SK-N-SH (cell line): ENCODE results near the gene GOLGA6D.

Experiments used
- RCOR1 ChIP-seq: fragments of 150-350 bp; IDR thresholded peaks from 2 replicates; pipeline ENCODE4 v1.6.1; 2017; ENCODE audit warnings: antibody characterized with exemption, low read length
- TF ChIP-seq, protein P1 (sequence below): fragments of 200-600 bp; sonication (generic); IDR thresholded peaks from 2 replicates; pipeline ENCODE4 v1.6.1; 2017; ENCODE audit warnings: antibody characterized with exemption, mild to moderate bottlenecking, moderate library complexity

DNA sequence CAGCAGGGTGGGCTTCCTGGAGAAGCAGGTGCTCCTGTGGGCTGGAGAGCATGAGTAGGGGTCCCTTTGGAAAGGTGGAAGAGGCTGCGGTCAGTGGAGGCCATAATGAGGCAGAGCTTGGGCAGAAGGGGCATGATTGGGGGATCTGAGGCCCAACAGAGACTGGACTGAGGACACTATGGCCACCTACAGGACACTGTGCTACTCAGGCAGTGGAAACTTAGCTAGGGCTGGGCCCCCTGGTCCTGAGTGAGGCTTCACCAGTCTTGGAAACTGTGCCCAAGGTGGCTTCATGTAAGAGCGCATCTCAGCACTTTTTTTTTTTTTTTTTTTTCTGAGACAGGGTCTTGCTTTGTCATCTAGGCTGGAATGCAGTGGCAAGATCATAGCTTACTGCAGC is 46.9 kb downstream of the GOLGA6D start:
- TF ChIP-seq, protein P1, sequence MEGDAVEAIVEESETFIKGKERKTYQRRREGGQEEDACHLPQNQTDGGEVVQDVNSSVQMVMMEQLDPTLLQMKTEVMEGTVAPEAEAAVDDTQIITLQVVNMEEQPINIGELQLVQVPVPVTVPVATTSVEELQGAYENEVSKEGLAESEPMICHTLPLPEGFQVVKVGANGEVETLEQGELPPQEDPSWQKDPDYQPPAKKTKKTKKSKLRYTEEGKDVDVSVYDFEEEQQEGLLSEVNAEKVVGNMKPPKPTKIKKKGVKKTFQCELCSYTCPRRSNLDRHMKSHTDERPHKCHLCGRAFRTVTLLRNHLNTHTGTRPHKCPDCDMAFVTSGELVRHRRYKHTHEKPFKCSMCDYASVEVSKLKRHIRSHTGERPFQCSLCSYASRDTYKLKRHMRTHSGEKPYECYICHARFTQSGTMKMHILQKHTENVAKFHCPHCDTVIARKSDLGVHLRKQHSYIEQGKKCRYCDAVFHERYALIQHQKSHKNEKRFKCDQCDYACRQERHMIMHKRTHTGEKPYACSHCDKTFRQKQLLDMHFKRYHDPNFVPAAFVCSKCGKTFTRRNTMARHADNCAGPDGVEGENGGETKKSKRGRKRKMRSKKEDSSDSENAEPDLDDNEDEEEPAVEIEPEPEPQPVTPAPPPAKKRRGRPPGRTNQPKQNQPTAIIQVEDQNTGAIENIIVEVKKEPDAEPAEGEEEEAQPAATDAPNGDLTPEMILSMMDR = no peak
- TF ChIP-seq RCOR1 = no peak
